PFSK-1 (cell line): Measurements from ENCODE around the gene PERCC1.

ENCODE experiments used
- FOXP2 ChIP-seq: optimal IDR thresholded peaks from 2 replicates; pipeline ENCODE3; 2011; ENCODE audit warnings: borderline replicate concordance, control low read depth, inconsistent platforms; ENCODE audit not compliant: insufficient read depth; ENCODE audit errors: extremely low read length, extremely low read depth
- POLR2AphosphoS5 ChIP-seq: IDR thresholded peaks from 2 replicates; pipeline ENCODE4 v1.6.1; 2012; ENCODE audit warnings: low read depth, mild to moderate bottlenecking, control low read depth, low read length, moderate library complexity
- SIN3A ChIP-seq: IDR thresholded peaks from 2 replicates; pipeline ENCODE4 v1.6.1; 2012; ENCODE audit warnings: mild to moderate bottlenecking, low read length, moderate library complexity, borderline replicate concordance; ENCODE audit not compliant: insufficient read depth
- TAF1 ChIP-seq: IDR thresholded peaks from 2 replicates; pipeline ENCODE4 v1.6.1; 2012; ENCODE audit warnings: low read length, control low read depth, borderline replicate concordance; ENCODE audit not compliant: insufficient read depth
- TF ChIP-seq, protein P1 (sequence below), 2 experiments: IDR thresholded peaks; 2 replicates each; pipeline versions ENCODE4 v1.6.1 to v1.8.0; 2011 to 2012; ENCODE audit warnings: low read depth in 2 of 2, low read length in 2 of 2, control low read depth in 1 of 2, inconsistent platforms in 1 of 2, mild to moderate bottlenecking in 1 of 2, moderate library complexity in 1 of 2; ENCODE audit not compliant: insufficient read depth in 1 of 2

Gene PERCC1

GRCh38 chr16:1431497-1432270 is 806 bp downstream of the PERCC1 start:
- TF ChIP-seq, protein P1, sequence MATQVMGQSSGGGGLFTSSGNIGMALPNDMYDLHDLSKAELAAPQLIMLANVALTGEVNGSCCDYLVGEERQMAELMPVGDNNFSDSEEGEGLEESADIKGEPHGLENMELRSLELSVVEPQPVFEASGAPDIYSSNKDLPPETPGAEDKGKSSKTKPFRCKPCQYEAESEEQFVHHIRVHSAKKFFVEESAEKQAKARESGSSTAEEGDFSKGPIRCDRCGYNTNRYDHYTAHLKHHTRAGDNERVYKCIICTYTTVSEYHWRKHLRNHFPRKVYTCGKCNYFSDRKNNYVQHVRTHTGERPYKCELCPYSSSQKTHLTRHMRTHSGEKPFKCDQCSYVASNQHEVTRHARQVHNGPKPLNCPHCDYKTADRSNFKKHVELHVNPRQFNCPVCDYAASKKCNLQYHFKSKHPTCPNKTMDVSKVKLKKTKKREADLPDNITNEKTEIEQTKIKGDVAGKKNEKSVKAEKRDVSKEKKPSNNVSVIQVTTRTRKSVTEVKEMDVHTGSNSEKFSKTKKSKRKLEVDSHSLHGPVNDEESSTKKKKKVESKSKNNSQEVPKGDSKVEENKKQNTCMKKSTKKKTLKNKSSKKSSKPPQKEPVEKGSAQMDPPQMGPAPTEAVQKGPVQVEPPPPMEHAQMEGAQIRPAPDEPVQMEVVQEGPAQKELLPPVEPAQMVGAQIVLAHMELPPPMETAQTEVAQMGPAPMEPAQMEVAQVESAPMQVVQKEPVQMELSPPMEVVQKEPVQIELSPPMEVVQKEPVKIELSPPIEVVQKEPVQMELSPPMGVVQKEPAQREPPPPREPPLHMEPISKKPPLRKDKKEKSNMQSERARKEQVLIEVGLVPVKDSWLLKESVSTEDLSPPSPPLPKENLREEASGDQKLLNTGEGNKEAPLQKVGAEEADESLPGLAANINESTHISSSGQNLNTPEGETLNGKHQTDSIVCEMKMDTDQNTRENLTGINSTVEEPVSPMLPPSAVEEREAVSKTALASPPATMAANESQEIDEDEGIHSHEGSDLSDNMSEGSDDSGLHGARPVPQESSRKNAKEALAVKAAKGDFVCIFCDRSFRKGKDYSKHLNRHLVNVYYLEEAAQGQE (IDR thresholded peaks at IDR 0.05; ENCODE audit: insufficient read depth in 1 of 2, low read depth in 2 of 2, low read length in 2 of 2): no peak
- TF ChIP-seq POLR2AphosphoS5: no peak
- TF ChIP-seq TAF1: no peak
- no peak for TF ChIP-seq SIN3A
- TF ChIP-seq FOXP2: no peak

GRCh38 chr16:1432388-1433262 is 1.7 kb downstream of the PERCC1 start:
- no peak for TF ChIP-seq POLR2AphosphoS5
- TF ChIP-seq, protein P1 (IDR thresholded peaks at IDR 0.05; ENCODE audit: insufficient read depth in 1 of 2, low read depth in 2 of 2, low read length in 2 of 2): no peak
- TF ChIP-seq SIN3A: no peak
- TF ChIP-seq TAF1: no peak
- no peak for TF ChIP-seq FOXP2

DNA sequence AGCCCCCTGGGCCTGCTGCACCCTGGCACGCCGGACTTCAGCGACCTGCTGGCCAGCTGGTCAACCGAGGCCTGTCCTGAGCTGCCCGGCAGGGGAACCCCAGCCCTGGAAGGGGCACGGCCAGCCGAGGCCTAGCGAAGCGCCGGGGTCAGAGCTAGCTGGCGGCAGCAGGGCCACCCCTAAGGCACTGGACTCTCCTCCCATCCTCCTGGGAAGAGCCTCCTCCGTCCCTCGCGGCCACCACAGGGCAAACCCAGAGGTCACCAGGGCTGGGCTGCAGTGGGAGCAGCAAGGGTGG is 2.3 kb downstream of the PERCC1 start:
- TF ChIP-seq SIN3A (no peak), POLR2AphosphoS5 (no peak), FOXP2 (no peak), TAF1 (no peak)
- TF ChIP-seq, protein P1 (IDR thresholded peaks at IDR 0.05; ENCODE audit: insufficient read depth in 1 of 2, low read depth in 2 of 2, low read length in 2 of 2): no peak

DNA sequence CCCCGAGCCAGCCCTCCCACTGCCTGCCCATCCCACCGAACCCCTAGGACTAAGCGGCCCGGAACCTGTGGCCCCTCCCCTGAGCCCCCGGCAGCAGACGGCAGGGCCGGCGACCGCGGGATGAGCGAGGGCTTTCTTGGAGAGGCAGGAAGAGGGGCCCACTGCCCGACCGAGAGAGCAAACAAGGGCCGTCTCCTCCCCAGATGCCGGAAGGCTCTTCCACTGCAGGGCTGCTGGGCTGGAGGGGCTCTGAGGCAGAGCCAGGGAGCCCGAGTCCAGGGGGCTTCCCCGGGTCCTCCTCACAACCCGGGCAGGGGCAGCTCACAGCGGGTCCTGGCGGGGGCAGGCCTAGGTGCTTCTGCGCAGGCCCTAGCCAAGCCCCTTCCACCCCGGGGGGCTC is 2.9 kb downstream of the PERCC1 start:
- no peak for TF ChIP-seq SIN3A
- TF ChIP-seq POLR2AphosphoS5: no peak

DNA sequence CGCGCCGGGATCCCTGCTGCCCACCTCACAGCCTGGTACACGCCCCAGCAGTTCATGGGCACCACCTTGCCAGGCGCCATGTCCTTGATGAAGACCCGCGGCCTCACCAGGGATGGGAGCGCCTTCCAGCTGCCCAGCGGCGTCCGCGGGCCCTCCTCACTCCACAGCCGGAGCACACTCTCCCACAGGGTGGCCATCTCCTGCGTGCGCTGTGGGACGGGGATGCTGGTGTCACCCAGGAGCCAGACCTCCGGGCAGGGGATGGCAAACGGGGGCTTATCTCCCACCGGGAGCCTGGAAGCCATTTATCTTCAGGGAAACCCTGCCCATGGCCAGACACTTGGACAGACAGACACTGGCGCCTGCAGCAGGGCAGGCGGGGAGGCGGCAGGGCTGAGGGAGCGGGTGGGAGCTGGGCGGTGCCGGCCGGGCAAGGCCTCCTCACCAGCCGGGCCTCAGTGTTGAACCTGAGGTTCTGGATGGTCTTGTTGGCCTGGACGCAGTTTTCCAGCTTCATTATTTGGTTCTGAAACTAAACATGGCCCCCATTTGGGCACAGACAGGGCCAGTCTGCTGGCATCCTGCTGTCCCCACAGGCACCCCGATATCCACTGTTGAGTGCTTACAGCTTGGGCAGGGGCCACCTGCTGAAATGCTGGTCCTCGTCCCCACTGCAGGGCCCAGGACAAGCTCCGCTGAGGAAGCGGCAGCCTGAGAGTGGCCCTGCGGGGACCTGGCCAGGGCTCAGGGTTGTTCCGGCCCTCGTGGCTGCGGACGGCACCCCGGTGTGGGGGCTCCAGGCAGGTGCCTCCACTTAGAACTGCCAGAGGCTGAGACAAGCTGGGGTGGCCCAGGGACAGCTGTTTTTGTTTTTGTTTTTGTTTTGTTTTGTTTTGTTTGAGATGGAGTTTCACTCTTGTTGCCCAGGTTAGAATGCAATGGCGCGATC is 4.0 kb downstream of the PERCC1 start:
- TF ChIP-seq, protein P1 (IDR thresholded peaks at IDR 0.05; ENCODE audit: insufficient read depth in 1 of 2, low read depth in 2 of 2, low read length in 2 of 2): no peak
- TF ChIP-seq SIN3A (no peak), FOXP2 (no peak), TAF1 (no peak), POLR2AphosphoS5 (no peak)
